Activated CD4-positive, alpha-beta memory T cell treated with anti-CD3 and anti-CD28 coated beads, Interleukin-2, amount 10 ng/mL, durations not matched to agents 7 days and 5 days (primary cell): ENCODE data around the gene KRT28. TPM values are rescaled to one million over a fixed set of nuclear protein-coding genes. Genes with fewer than 3 reads are reported as not detected.
"Not testable (repeated sequence)": the region's sequence is repeated elsewhere in the genome, so short reads cannot be mapped to it uniquely, and the experiment has no call there.

Experiments
- CTCF ChIA-PET: fragments of 350-600 bp; sonication (Branson Sonifier 250); formaldehyde crosslinking; loops from one replicate; lab custom pipeline; 2021; ENCODE audit warnings: antibody characterized with exemption, inconsistent platforms; lab: Charles Lee
- POLR2A ChIA-PET: fragments of 350-600 bp; sonication (Branson Sonifier 250); formaldehyde crosslinking; loops from one replicate; lab custom pipeline; 2021; ENCODE audit warnings: antibody characterized with exemption; lab: Charles Lee
- DNase-seq: peaks from one replicate; pipeline ENCODE4 v3.0.0-alpha.2; 2020
- H3K27ac Mint-ChIP-seq: one replicate; pipeline ENCODE4 v1.8.0; 2021; ENCODE audit warnings: mild to moderate bottlenecking, mixed read lengths
- H3K27me3 Mint-ChIP-seq: one replicate; pipeline ENCODE4 v1.8.0; 2021; ENCODE audit warnings: mixed read lengths
- H3K36me3 Mint-ChIP-seq: one replicate; pipeline ENCODE4 v1.8.0; 2021; ENCODE audit warnings: low read depth, mixed read lengths
- H3K4me1 Mint-ChIP-seq: one replicate; pipeline ENCODE4 v1.8.0; 2021; ENCODE audit warnings: mixed read lengths
- H3K4me3 Mint-ChIP-seq: one replicate; pipeline ENCODE4 v1.8.0; 2021; ENCODE audit warnings: mild to moderate bottlenecking, mixed read lengths
- H3K9me3 Mint-ChIP-seq: one replicate; pipeline ENCODE4 v1.8.0; 2021; ENCODE audit warnings: mixed read lengths
- total RNA-seq, 2 experiments: library from RNA; stranded (reverse); gene quantifications; one replicate each; pipeline ENCODE4 v1.2.3, GENCODE V29; 2021

KRT28 gene
- total RNA-seq, 2 experiments from 2014 or later: not detected

- POLR2A ChIA-PET: no interaction called here
- H3K27me3 Mint-ChIP-seq: peaks cover 37% of the 10 kb centered on the region
- H3K36me3 Mint-ChIP-seq: no peaks in the 10 kb centered on the region
- H3K4me3 Mint-ChIP-seq: no peak within 1 kb of the TSS
- no peak within 1 kb of the TSS for H3K27ac Mint-ChIP-seq
- CTCF ChIA-PET: no interaction called here
- peaks cover 8% of the 10 kb centered on the region for H3K9me3 Mint-ChIP-seq
- H3K4me1 Mint-ChIP-seq: no peaks in the 10 kb centered on the region
- DNase-seq: no peak
These were observed 44.5 kb downstream of the KRT28 start, which contains the start of gene KRT25 for GRCh38 chr17:40755231-40755630. TSS of gene KRT25 (minus strand) at chr17:40755331. CDS start at chr17:40755271, 60 bp downstream.

DNA sequence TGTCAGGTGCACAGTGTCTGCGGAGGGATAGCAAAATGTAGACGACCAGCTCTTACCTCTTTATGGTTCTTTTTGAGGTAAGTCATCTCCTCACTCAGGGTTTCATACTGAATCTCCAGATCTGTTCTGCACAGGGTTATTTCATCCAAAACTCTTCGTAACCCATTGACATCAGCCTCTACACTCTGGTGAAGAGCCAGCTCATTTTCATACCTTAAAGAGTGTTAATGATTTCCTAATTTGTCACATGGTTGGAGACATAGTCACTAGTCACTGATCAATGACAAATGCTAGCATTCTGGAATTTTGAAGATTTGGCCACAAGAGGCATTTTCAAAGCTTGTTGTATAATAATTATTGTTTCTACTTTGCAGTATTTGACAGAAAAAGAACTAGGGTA lies 46.0 kb downstream of the KRT28 start:
- no peak for DNase-seq
- ChIA-PET CTCF (no interaction called here), POLR2A (no interaction called here)
- no peaks in the 10 kb centered on the region for H3K36me3 Mint-ChIP-seq
- H3K4me3 Mint-ChIP-seq: no peak overlapping the region
- H3K27ac Mint-ChIP-seq: no peak overlapping the region
- H3K27me3 Mint-ChIP-seq: peaks cover 31% of the 10 kb centered on the region
- no peaks in the 10 kb centered on the region for H3K4me1 Mint-ChIP-seq
- H3K9me3 Mint-ChIP-seq: no peaks in the 10 kb centered on the region

GRCh38 chr17:40751065-40751464 lies 48.7 kb downstream of the KRT28 start:
- Mint-ChIP-seq H3K4me3 (no peak overlapping the region), H3K4me1 (no peaks in the 10 kb centered on the region), H3K27ac (no peak overlapping the region), H3K9me3 (peaks cover 3% of the 10 kb centered on the region), H3K36me3 (no peaks in the 10 kb centered on the region), H3K27me3 (peaks cover 38% of the 10 kb centered on the region)
- POLR2A ChIA-PET: no interaction called here
- no peak for DNase-seq
- CTCF ChIA-PET: no interaction called here

- Mint-ChIP-seq H3K36me3 (no peaks in the 10 kb centered on the region), H3K4me3 (no peak overlapping the region), H3K27ac (no peak overlapping the region), H3K27me3 (peaks cover 36% of the 10 kb centered on the region), H3K9me3 (peaks cover 3% of the 10 kb centered on the region), H3K4me1 (no peaks in the 10 kb centered on the region)
- ChIA-PET POLR2A (no interaction called here), CTCF (no interaction called here)
- no peak for DNase-seq
These were observed 49.4 kb downstream of the KRT28 start for GRCh38 chr17:40750391-40750790.

GRCh38 chr17:40748666-40749065 lies 51.1 kb downstream of the KRT28 start:
- H3K4me3 Mint-ChIP-seq, CTCF ChIA-PET, DNase-seq, POLR2A ChIA-PET, H3K27ac Mint-ChIP-seq, H3K9me3 Mint-ChIP-seq, H3K4me1 Mint-ChIP-seq, H3K36me3 Mint-ChIP-seq: not testable (repeated sequence)
- H3K27me3 Mint-ChIP-seq: peaks cover 38% of the 10 kb centered on the region

Other genes starting within 250 kb of the KRT28 start
- gene CCR7, start 234.5 kb downstream of the KRT28 start, total RNA-seq: 10 to 100 TPM; 43.3 to 44.6 TPM
- gene SMARCE1, start 152.1 kb downstream of the KRT28 start, total RNA-seq: 100 to 1,000 TPM in 1 of 2 experiments, 10 to 100 TPM in 1; 96.7 to 102 TPM
- not detected for gene KRT222, start 134.8 kb downstream of the KRT28 start, total RNA-seq
- not detected for gene KRT24, start 96.2 kb downstream of the KRT28 start, total RNA-seq
- not detected for gene KRT25, start 44.6 kb downstream of the KRT28 start, total RNA-seq
- gene KRT26, start 27.8 kb downstream of the KRT28 start, total RNA-seq: not detected
- gene KRT27, start 17.4 kb downstream of the KRT28 start, total RNA-seq: not detected
- gene KRT10, start 22.7 kb upstream of the KRT28 start, total RNA-seq: 10 to 100 TPM; 20.7 to 22.0 TPM
- not detected for gene KRT12, start 67.3 kb upstream of the KRT28 start, total RNA-seq
- gene KRT20, start 85.3 kb upstream of the KRT28 start, total RNA-seq: not detected
- not detected for gene KRT23, start 137.7 kb upstream of the KRT28 start, total RNA-seq
- gene KRT39, start 167.0 kb upstream of the KRT28 start, total RNA-seq: not detected
- not detected for gene KRT40, start 184.4 kb upstream of the KRT28 start, total RNA-seq
- gene KRTAP3-3, start 194.2 kb upstream of the KRT28 start, total RNA-seq: not detected
- gene KRTAP3-2, start 199.9 kb upstream of the KRT28 start, total RNA-seq: not detected
- not detected for gene KRTAP3-1, start 209.2 kb upstream of the KRT28 start, total RNA-seq
- gene KRTAP1-5, start 227.2 kb upstream of the KRT28 start, total RNA-seq: not detected
- not detected for gene KRTAP1-4, start 230.2 kb upstream of the KRT28 start, total RNA-seq
- not detected for gene KRTAP1-3, start 234.9 kb upstream of the KRT28 start, total RNA-seq
- gene KRTAP1-1, start 241.5 kb upstream of the KRT28 start, total RNA-seq: not detected
- not detected for gene KRTAP2-1, start 247.4 kb upstream of the KRT28 start, total RNA-seq